A549 (cell line): Measurements from ENCODE around the gene INTS7. TPM values are rescaled to one million over a fixed set of nuclear protein-coding genes. Genes with fewer than 3 reads are reported as not detected.

Source experiments
- ATAC-seq, 2 experiments: fragments of 200-7000 bp in 1 of 2; fragments of >200 bp in 1 of 2; cut with Nextera tagmentation in 1 of 2; cut with Tn5 transposase in 1 of 2; 3 replicates each; pipeline versions ENCODE4 v1.8.0 to v1.9.1; 2018 to 2020; ENCODE audit warnings: mild to moderate bottlenecking in 1 of 2, moderate library complexity in 1 of 2
- CTCF ChIA-PET: fragments of 300-600 bp; sonication (Branson Sonifier 250); formaldehyde crosslinking; extraction: SDS; loops from one replicate; lab custom pipeline; 2021; ENCODE audit warnings: antibody characterized with exemption, inconsistent platforms; lab: Yijun Ruan, JAX
- POLR2A ChIA-PET: fragments of 350-600 bp; formaldehyde crosslinking; extraction: SDS; loops from one replicate; lab custom pipeline; 2021; ENCODE audit warnings: antibody characterized with exemption, inconsistent platforms; lab: Yijun Ruan, JAX
- DNase-seq, 2 experiments: peaks; one replicate each; pipeline versions ENCODE4 v3.0.0 to v3.0.0-alpha.2; 2011 to 2016; ENCODE audit warnings: low read depth in 1 of 2, low spot score in 1 of 2
- FAIRE-seq: peaks from 2 replicates; lab custom pipeline; 2011; peaks lifted over from hg19 to GRCh38; lab: Jason Lieb, UNC
- H3K27ac ChIP-seq, 2 experiments: fragments of >200 bp; sonication (Bioruptor Twin); formaldehyde crosslinking; 3 replicates each; pipeline ENCODE4 v1.5.1; 2016 to 2017
- H3K4me1 ChIP-seq: fragments of >200 bp; sonication (Bioruptor Twin); formaldehyde crosslinking; 3 replicates; pipeline ENCODE4 v1.6.1; 2016
- H3K4me2 ChIP-seq: fragments of >200 bp; sonication (Bioruptor Twin); formaldehyde crosslinking; 3 replicates; pipeline ENCODE4 v1.6.1; 2016
- H3K4me3 ChIP-seq: fragments of >200 bp; sonication (Bioruptor Twin); formaldehyde crosslinking; 3 replicates; pipeline ENCODE4 v1.5.1; 2016
- H3K9me3 ChIP-seq: fragments of >200 bp; sonication (Bioruptor Twin); formaldehyde crosslinking; 3 replicates; pipeline ENCODE4 v1.6.1; 2016
- BHLHE40 ChIP-seq: IDR thresholded peaks from 2 replicates; pipeline ENCODE4 v1.6.1; 2012; ENCODE audit warnings: low read depth, low read length, inconsistent platforms
- CHD2 ChIP-seq: fragments of 150-350 bp; IDR thresholded peaks from 2 replicates; pipeline ENCODE4 v1.6.1; 2014; ENCODE audit warnings: low read length; ENCODE audit not compliant: partially characterized antibody
- EP300 ChIP-seq, 2 experiments: fragments of >200 bp; sonication (Bioruptor Twin); formaldehyde crosslinking; IDR thresholded peaks; 2 replicates in 1 of 2; 3 replicates in 1 of 2; pipeline ENCODE4 v1.6.1; 2016 to 2017
- ESRRA ChIP-seq: fragments of 150-350 bp; IDR thresholded peaks from 2 replicates; pipeline ENCODE4 v1.6.1; 2014; ENCODE audit warnings: mild to moderate bottlenecking, low read length, borderline replicate concordance
- FOSL2 ChIP-seq, 2 experiments: fragments of 450-650 bp in 1 of 2; fragments of >200 bp in 1 of 2; sonication (Bioruptor Twin) in 1 of 2; formaldehyde crosslinking; IDR thresholded peaks; 2 replicates each; pipeline versions ENCODE4 v1.5.0 to v1.6.1; 2016 to 2020; ENCODE audit warnings: mild to moderate bottlenecking in 1 of 2, moderate library complexity in 1 of 2
- FOXS1 ChIP-seq: fragments of 250-450 bp; sonication (Bioruptor Pico); IDR thresholded peaks from 2 replicates; pipeline ENCODE4 v1.5.0; 2020; ENCODE audit warnings: mild to moderate bottlenecking, moderate library complexity
- HEYL ChIP-seq: fragments of 250-450 bp; sonication (Bioruptor Pico); IDR thresholded peaks from 2 replicates; pipeline ENCODE4 v1.8.0; 2021; ENCODE audit warnings: mild to moderate bottlenecking, moderate library complexity
- HOXA7 ChIP-seq: fragments of 250-450 bp; sonication (Bioruptor Pico); IDR thresholded peaks from 2 replicates; pipeline ENCODE4 v1.5.0; 2020; ENCODE audit warnings: mild to moderate bottlenecking, moderate library complexity
- JUN ChIP-seq, 2 experiments: fragments of >200 bp; sonication (Bioruptor Twin); formaldehyde crosslinking; IDR thresholded peaks; 2 replicates in 1 of 2; 3 replicates in 1 of 2; pipeline ENCODE4 v1.6.1; 2016 to 2017
- KDM1A ChIP-seq: fragments of 200-600 bp; sonication (generic); IDR thresholded peaks from 2 replicates; pipeline ENCODE4 v1.6.1; 2016; ENCODE audit warnings: low read depth, mild to moderate bottlenecking
- MAFK ChIP-seq: fragments of 450-650 bp; IDR thresholded peaks from 2 replicates; pipeline ENCODE4 v1.6.1; 2014; ENCODE audit not compliant: partially characterized antibody
- MAZ ChIP-seq: fragments of 150-350 bp; IDR thresholded peaks from 2 replicates; pipeline ENCODE4 v1.6.1; 2014; ENCODE audit warnings: antibody characterized with exemption, low read depth, low read length, borderline replicate concordance
- NPAS2 ChIP-seq: fragments of 250-450 bp; sonication (Bioruptor Pico); IDR thresholded peaks from 2 replicates; pipeline ENCODE4 v1.8.0; 2022; ENCODE audit warnings: mild to moderate bottlenecking, moderate library complexity, borderline replicate concordance
- PHF8 ChIP-seq: fragments of 200-600 bp; sonication (generic); IDR thresholded peaks from 2 replicates; pipeline ENCODE4 v1.6.1; 2016; ENCODE audit warnings: low read depth, mild to moderate bottlenecking, antibody characterized with exemption, moderate library complexity, borderline replicate concordance
- POLR2AphosphoS2 ChIP-seq: conservative IDR thresholded peaks from 2 replicates; pipeline ENCODE4 v1.6.1; 2012; ENCODE audit warnings: low read length, improper control_type of control experiment, inconsistent platforms
- RARB ChIP-seq: fragments of 250-450 bp; sonication (Bioruptor Pico); IDR thresholded peaks from 2 replicates; pipeline ENCODE4 v1.8.0; 2021; ENCODE audit warnings: mild to moderate bottlenecking, moderate library complexity
- RNF2 ChIP-seq: fragments of 200-600 bp; sonication (generic); IDR thresholded peaks from 2 replicates; pipeline ENCODE4 v1.6.1; 2016; ENCODE audit warnings: low read depth, mild to moderate bottlenecking, antibody characterized with exemption, moderate library complexity, borderline replicate concordance
- SREBF2 ChIP-seq: fragments of 450-650 bp; IDR thresholded peaks from 2 replicates; pipeline ENCODE4 v1.6.1; 2014; ENCODE audit warnings: mild to moderate bottlenecking, moderate library complexity
- ZC3H11A ChIP-seq: fragments of 450-650 bp; IDR thresholded peaks from 2 replicates; pipeline ENCODE4 v1.6.1; 2014; ENCODE audit warnings: antibody characterized with exemption, mild to moderate bottlenecking
- ZNF302 ChIP-seq: fragments of 250-450 bp; sonication (Bioruptor Pico); IDR thresholded peaks from 2 replicates; pipeline ENCODE4 v1.9.0; 2021; ENCODE audit warnings: inconsistent platforms, mild to moderate bottlenecking, moderate library complexity
- ZSCAN20 ChIP-seq: fragments of 250-450 bp; sonication (Bioruptor Pico); IDR thresholded peaks from 2 replicates; pipeline ENCODE4 v1.8.0; 2022; ENCODE audit warnings: mild to moderate bottlenecking, moderate library complexity
- WGBS: methylation state at CpG from one replicate; pipeline ENCODE4 v1.1.6; 2017; ENCODE audit errors: missing lambda C conversion rate; 5-methylcytosine and 5-hydroxymethylcytosine counted together
- polyA plus RNA-seq, 4 experiments: library from polyadenylated mRNA; depleted of rRNA in 3 of 4; stranded (reverse); fragments of >200 nt; fragmentation: RNase III in 1 of 4; extraction: RNeasy Plus Mini Kit Qiagen cat#74134 plus additional on column Dnase treatment in 1 of 4; gene quantifications; 2 replicates in 3 of 4; 3 replicates in 1 of 4; pipeline ENCODE4 v1.2.3, GENCODE V29; 2011 to 2017
- TF ChIP-seq, protein P1 (sequence below): fragments of >200 bp; sonication (Bioruptor Twin); formaldehyde crosslinking; IDR thresholded peaks from 3 replicates; pipeline ENCODE4 v1.5.1; 2016
- TF ChIP-seq, protein P2 (sequence below): IDR thresholded peaks from 2 replicates; pipeline ENCODE4 v1.6.1; 2012; ENCODE audit warnings: low read depth, borderline replicate concordance
- TF ChIP-seq, protein P3 (sequence below): fragments of >200 bp; sonication (Bioruptor Twin); formaldehyde crosslinking; IDR thresholded peaks from 2 replicates; pipeline ENCODE4 v1.6.1; 2016
- TF ChIP-seq, protein P4 (sequence below): fragments of >200 bp; sonication (Bioruptor Twin); formaldehyde crosslinking; IDR thresholded peaks from 3 replicates; pipeline ENCODE4 v1.6.1; 2016
- TF ChIP-seq, protein P5 (sequence below): fragments of 150-350 bp; IDR thresholded peaks from 2 replicates; pipeline ENCODE4 v1.6.1; 2014; ENCODE audit warnings: low read depth, mild to moderate bottlenecking, low read length

The INTS7 gene
- polyA plus RNA-seq, 2 of the 4 experiments (the other 2 are of a cell fraction): 21.5 to 47.2 TPM

DNA sequence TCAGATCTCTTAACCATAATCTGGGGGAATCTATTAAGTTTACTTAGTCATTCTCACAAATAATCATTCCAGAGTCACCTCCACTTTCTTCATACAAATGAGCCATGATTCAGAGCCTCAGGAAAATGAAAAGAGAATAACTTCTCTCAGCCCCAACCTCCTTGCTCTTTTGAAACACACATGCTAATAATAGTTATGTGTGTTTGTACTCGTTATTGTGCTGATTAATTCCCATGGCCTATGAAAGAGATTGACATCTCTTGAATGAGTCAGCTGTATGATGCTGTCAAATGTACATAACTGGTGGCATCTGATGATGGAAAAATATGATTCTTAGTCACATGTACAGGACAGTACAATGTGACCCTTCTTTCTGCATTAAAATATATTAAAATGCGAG, 41.7 kb upstream of the INTS7 start:
- Histone ChIP-seq H3K4me3 (no peak overlapping the region), H3K4me2 (no peak overlapping the region), H3K27ac (no peak overlapping the region), H3K4me1 (no peaks in the 10 kb centered on the region), H3K9me3 (no peaks in the 10 kb centered on the region)
- ATAC-seq (no peak), FAIRE-seq (no peak), DNase-seq (no peak)
- ChIA-PET POLR2A (no interaction called here), CTCF (interaction anchor here (1.7 to 2.4 kb wide), 3 partner anchors 11 to 379 kb away, joined by 4 to 11 read pairs (median 6); no protein-coding TSS in a partner anchor)
- WGBS: 94% methylated on average over 2 of the region's 2 CpGs
- TF ChIP-seq, protein P1, sequence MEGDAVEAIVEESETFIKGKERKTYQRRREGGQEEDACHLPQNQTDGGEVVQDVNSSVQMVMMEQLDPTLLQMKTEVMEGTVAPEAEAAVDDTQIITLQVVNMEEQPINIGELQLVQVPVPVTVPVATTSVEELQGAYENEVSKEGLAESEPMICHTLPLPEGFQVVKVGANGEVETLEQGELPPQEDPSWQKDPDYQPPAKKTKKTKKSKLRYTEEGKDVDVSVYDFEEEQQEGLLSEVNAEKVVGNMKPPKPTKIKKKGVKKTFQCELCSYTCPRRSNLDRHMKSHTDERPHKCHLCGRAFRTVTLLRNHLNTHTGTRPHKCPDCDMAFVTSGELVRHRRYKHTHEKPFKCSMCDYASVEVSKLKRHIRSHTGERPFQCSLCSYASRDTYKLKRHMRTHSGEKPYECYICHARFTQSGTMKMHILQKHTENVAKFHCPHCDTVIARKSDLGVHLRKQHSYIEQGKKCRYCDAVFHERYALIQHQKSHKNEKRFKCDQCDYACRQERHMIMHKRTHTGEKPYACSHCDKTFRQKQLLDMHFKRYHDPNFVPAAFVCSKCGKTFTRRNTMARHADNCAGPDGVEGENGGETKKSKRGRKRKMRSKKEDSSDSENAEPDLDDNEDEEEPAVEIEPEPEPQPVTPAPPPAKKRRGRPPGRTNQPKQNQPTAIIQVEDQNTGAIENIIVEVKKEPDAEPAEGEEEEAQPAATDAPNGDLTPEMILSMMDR: no peak
- no peak for TF ChIP-seq MAZ
- no peak for TF ChIP-seq ZSCAN20 (CRISPR knock-in tag)
- no peak for TF ChIP-seq RARB (CRISPR knock-in tag)
- TF ChIP-seq PHF8: no peak
- TF ChIP-seq HEYL (CRISPR knock-in tag): no peak
- TF ChIP-seq, protein P2, sequence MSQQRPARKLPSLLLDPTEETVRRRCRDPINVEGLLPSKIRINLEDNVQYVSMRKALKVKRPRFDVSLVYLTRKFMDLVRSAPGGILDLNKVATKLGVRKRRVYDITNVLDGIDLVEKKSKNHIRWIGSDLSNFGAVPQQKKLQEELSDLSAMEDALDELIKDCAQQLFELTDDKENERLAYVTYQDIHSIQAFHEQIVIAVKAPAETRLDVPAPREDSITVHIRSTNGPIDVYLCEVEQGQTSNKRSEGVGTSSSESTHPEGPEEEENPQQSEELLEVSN: no peak
- no peak for TF ChIP-seq HOXA7 (CRISPR knock-in tag)
- no peak for TF ChIP-seq MAFK
- no peak for TF ChIP-seq NPAS2 (CRISPR knock-in tag)
- TF ChIP-seq JUN (IDR thresholded peaks at IDR 0.05): no peak
- TF ChIP-seq ZNF302: no peak
- TF ChIP-seq, protein P3, sequence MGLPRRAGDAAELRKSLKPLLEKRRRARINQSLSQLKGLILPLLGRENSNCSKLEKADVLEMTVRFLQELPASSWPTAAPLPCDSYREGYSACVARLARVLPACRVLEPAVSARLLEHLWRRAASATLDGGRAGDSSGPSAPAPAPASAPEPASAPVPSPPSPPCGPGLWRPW: no peak
- no peak for TF ChIP-seq ESRRA
- TF ChIP-seq, protein P4, sequence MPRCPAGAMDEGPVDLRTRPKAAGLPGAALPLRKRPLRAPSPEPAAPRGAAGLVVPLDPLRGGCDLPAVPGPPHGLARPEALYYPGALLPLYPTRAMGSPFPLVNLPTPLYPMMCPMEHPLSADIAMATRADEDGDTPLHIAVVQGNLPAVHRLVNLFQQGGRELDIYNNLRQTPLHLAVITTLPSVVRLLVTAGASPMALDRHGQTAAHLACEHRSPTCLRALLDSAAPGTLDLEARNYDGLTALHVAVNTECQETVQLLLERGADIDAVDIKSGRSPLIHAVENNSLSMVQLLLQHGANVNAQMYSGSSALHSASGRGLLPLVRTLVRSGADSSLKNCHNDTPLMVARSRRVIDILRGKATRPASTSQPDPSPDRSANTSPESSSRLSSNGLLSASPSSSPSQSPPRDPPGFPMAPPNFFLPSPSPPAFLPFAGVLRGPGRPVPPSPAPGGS: no peak
- TF ChIP-seq POLR2AphosphoS2: no peak
- no peak for TF ChIP-seq ZC3H11A

DNA sequence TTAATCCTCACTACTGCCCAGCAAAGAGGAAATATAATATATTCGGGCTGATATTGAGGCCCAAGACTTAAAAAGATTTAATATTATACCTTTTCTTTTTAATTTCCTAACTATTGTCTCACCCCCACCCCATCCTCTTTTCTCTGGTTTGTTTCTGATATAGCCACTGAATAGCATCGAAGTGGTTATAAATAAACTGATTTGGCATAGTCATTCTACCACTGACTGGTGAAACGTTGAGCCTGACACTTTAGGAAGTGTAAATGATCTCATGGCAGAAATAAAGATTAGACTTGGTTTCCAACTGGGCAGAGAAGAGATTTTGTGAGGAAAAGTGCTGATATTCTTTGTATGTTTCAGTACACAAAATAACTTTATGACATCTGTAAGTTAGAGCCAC, 39.5 kb upstream of the INTS7 start:
- Histone ChIP-seq H3K9me3 (no peaks in the 10 kb centered on the region), H3K27ac (no peak overlapping the region), H3K4me1 (no peaks in the 10 kb centered on the region), H3K4me2 (no peak overlapping the region), H3K4me3 (no peak overlapping the region)
- POLR2A ChIA-PET: no interaction called here
- no peak for FAIRE-seq
- ATAC-seq: no peak
- DNase-seq: no peak
- CTCF ChIA-PET: interaction anchor here (2.4 kb wide), 1 partner anchor 381 kb away, joined by 11 read pairs; no protein-coding TSS in a partner anchor
- 85% methylated on average over 3 of the region's 3 CpGs for WGBS
- TF ChIP-seq SREBF2: no peak
- no peak for TF ChIP-seq KDM1A
- no peak for TF ChIP-seq PHF8
- TF ChIP-seq, protein P1: no peak
- TF ChIP-seq ESRRA: no peak
- TF ChIP-seq, protein P4: no peak
- no peak for TF ChIP-seq FOSL2 (IDR thresholded peaks at IDR 0.05)
- TF ChIP-seq FOSL2 (CRISPR knock-in tag; IDR thresholded peaks at IDR 0.05): no peak
- no peak for TF ChIP-seq BHLHE40
- no peak for TF ChIP-seq RNF2
- TF ChIP-seq FOXS1 (CRISPR knock-in tag): no peak
- no peak for TF ChIP-seq CHD2
- TF ChIP-seq, protein P5, sequence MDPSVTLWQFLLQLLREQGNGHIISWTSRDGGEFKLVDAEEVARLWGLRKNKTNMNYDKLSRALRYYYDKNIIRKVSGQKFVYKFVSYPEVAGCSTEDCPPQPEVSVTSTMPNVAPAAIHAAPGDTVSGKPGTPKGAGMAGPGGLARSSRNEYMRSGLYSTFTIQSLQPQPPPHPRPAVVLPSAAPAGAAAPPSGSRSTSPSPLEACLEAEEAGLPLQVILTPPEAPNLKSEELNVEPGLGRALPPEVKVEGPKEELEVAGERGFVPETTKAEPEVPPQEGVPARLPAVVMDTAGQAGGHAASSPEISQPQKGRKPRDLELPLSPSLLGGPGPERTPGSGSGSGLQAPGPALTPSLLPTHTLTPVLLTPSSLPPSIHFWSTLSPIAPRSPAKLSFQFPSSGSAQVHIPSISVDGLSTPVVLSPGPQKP: no peak
- no peak for TF ChIP-seq ZNF302
- TF ChIP-seq EP300 (IDR thresholded peaks at IDR 0.05): no peak
- TF ChIP-seq RARB (CRISPR knock-in tag): no peak
- TF ChIP-seq MAZ: no peak
